Measurements from ENCODE around the gene PFDN6. TPM values are rescaled to one million over a fixed set of nuclear protein-coding genes. Genes with fewer than 3 reads are reported as not detected.

The PFDN6 gene
- total and polyA plus RNA-seq, 10 of the 15 experiments (the other 5 are each of a cell fraction or from before 2014, with no cell fraction given): 3.1 to 168 (median 82.6) TPM

DNA sequence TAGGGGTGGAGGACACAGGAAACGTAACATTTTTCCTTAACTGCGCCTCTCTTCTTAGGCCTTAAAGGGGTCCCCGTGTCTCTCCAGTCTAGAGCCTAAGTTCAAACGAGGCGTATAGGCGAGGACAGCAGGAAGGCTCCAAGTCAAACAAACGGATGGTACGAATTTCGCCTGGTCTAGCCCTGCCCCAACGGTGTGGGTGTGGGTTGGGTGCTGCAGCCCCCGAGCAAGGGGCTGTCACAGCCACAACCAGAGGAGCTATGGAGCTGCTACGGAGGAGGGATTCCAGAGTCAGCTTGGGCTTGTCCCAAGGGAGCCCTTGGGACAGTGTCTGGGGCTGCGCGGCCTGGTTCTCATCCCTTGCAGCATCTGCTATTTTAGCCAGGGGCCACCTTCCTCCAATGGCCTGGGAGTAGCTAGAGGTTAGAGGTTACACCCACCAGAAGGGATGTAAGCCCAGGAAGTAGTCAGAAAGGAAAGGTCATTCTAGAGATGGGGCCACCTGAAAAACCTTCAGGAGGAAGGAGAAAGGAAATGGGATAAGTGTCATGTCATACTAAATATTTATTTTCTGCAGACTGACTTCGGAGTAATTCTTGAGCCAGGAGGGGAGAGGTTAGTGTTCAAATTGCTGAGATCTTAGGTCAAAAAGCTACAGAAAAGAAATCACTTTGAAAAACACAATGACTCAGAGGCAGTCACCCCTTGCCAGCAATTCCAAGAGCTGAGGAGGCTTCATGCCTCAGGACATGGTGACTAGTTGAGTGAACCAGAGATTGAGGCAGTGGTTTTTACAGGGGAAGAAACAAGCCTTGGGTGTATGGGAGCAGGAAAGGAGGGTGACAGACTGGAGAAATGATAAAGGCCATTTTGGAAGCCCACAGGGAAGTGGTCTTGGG, 39.4 kb upstream of the PFDN6 start (continued):
- TF ChIP-seq ZNF622 (IDR thresholded peaks at IDR 0.05) (no peak), MTA3 (IDR thresholded peaks at IDR 0.05; ENCODE audit: borderline replicate concordance, low read length) (no peak), IRF4 (IDR thresholded peaks at IDR 0.05; ENCODE audit: low read depth, low read length) (no peak), YY1 (IDR thresholded peaks at IDR 0.05; ENCODE audit: low read depth, low read length) (0 out of 2 replicates have a peak, but pooled peaks have one; percentile 2), LARP7 (IDR thresholded peaks at IDR 0.05) (peak; percentile 72; the same call in 1 of the 2 replicates), DPF2 (IDR thresholded peaks at IDR 0.05) (no peak), KLF5 (IDR thresholded peaks at IDR 0.05; ENCODE audit: partially characterized antibody) (no peak), ETV6 (conservative IDR thresholded peaks at IDR 0.05 in 1 of 2, IDR thresholded peaks at IDR 0.05 in 1 of 2; ENCODE audit: borderline replicate concordance in 1 of 2, low read depth in 1 of 2) (no peak), NR2C2 (IDR thresholded peaks at IDR 0.05; ENCODE audit: borderline replicate concordance, control insufficient read depth, insufficient read length, low read depth) (no peak), NR2C1 (IDR thresholded peaks at IDR 0.05) (peak; percentile 31), TCF3 (IDR thresholded peaks at IDR 0.05; ENCODE audit: borderline replicate concordance, insufficient read depth, low read depth, low read length) (no peak), RAD51 (IDR thresholded peaks at IDR 0.05) (no peak), NRF1 (conservative IDR thresholded peaks at IDR 0.05; ENCODE audit: low read depth, low read length) (no peak), CHD4 (IDR thresholded peaks at IDR 0.05) (no peak), CBFB (IDR thresholded peaks at IDR 0.05; ENCODE audit: low read depth) (0 out of 2 replicates have a peak, but pooled peaks have one; percentile 5), PAX8 (IDR thresholded peaks at IDR 0.05) (no peak), KDM1A (IDR thresholded peaks at IDR 0.05; ENCODE audit: borderline replicate concordance) (no peak), PAX5 (IDR thresholded peaks at IDR 0.05; ENCODE audit: borderline replicate concordance, low read depth, low read length) (no peak), SMARCA5 (IDR thresholded peaks at IDR 0.05) (0 out of 2 replicates have a peak, but pooled peaks have one; percentile 65), RCOR1 (conservative IDR thresholded peaks at IDR 0.05; ENCODE audit: low read depth, low read length) (no peak)
- TF ChIP-seq, protein P1, sequence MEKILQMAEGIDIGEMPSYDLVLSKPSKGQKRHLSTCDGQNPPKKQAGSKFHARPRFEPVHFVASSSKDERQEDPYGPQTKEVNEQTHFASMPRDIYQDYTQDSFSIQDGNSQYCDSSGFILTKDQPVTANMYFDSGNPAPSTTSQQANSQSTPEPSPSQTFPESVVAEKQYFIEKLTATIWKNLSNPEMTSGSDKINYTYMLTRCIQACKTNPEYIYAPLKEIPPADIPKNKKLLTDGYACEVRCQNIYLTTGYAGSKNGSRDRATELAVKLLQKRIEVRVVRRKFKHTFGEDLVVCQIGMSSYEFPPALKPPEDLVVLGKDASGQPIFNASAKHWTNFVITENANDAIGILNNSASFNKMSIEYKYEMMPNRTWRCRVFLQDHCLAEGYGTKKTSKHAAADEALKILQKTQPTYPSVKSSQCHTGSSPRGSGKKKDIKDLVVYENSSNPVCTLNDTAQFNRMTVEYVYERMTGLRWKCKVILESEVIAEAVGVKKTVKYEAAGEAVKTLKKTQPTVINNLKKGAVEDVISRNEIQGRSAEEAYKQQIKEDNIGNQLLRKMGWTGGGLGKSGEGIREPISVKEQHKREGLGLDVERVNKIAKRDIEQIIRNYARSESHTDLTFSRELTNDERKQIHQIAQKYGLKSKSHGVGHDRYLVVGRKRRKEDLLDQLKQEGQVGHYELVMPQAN (conservative IDR thresholded peaks at IDR 0.05): peak; percentile 65; the same call in 1 of the 2 replicates
- TF ChIP-seq, protein P2, sequence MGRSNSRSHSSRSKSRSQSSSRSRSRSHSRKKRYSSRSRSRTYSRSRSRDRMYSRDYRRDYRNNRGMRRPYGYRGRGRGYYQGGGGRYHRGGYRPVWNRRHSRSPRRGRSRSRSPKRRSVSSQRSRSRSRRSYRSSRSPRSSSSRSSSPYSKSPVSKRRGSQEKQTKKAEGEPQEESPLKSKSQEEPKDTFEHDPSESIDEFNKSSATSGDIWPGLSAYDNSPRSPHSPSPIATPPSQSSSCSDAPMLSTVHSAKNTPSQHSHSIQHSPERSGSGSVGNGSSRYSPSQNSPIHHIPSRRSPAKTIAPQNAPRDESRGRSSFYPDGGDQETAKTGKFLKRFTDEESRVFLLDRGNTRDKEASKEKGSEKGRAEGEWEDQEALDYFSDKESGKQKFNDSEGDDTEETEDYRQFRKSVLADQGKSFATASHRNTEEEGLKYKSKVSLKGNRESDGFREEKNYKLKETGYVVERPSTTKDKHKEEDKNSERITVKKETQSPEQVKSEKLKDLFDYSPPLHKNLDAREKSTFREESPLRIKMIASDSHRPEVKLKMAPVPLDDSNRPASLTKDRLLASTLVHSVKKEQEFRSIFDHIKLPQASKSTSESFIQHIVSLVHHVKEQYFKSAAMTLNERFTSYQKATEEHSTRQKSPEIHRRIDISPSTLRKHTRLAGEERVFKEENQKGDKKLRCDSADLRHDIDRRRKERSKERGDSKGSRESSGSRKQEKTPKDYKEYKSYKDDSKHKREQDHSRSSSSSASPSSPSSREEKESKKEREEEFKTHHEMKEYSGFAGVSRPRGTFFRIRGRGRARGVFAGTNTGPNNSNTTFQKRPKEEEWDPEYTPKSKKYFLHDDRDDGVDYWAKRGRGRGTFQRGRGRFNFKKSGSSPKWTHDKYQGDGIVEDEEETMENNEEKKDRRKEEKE (IDR thresholded peaks at IDR 0.05): no peak
- TF ChIP-seq, protein P3, sequence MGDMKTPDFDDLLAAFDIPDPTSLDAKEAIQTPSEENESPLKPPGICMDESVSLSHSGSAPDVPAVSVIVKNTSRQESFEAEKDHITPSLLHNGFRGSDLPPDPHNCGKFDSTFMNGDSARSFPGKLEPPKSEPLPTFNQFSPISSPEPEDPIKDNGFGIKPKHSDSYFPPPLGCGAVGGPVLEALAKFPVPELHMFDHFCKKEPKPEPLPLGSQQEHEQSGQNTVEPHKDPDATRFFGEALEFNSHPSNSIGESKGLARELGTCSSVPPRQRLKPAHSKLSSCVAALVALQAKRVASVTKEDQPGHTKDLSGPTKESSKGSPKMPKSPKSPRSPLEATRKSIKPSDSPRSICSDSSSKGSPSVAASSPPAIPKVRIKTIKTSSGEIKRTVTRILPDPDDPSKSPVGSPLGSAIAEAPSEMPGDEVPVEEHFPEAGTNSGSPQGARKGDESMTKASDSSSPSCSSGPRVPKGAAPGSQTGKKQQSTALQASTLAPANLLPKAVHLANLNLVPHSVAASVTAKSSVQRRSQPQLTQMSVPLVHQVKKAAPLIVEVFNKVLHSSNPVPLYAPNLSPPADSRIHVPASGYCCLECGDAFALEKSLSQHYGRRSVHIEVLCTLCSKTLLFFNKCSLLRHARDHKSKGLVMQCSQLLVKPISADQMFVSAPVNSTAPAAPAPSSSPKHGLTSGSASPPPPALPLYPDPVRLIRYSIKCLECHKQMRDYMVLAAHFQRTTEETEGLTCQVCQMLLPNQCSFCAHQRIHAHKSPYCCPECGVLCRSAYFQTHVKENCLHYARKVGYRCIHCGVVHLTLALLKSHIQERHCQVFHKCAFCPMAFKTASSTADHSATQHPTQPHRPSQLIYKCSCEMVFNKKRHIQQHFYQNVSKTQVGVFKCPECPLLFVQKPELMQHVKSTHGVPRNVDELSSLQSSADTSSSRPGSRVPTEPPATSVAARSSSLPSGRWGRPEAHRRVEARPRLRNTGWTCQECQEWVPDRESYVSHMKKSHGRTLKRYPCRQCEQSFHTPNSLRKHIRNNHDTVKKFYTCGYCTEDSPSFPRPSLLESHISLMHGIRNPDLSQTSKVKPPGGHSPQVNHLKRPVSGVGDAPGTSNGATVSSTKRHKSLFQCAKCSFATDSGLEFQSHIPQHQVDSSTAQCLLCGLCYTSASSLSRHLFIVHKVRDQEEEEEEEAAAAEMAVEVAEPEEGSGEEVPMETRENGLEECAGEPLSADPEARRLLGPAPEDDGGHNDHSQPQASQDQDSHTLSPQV (IDR thresholded peaks at IDR 0.05): no peak
